ENCODE results near the gene HECTD1.

- TF ChIP-seq, protein P1, sequence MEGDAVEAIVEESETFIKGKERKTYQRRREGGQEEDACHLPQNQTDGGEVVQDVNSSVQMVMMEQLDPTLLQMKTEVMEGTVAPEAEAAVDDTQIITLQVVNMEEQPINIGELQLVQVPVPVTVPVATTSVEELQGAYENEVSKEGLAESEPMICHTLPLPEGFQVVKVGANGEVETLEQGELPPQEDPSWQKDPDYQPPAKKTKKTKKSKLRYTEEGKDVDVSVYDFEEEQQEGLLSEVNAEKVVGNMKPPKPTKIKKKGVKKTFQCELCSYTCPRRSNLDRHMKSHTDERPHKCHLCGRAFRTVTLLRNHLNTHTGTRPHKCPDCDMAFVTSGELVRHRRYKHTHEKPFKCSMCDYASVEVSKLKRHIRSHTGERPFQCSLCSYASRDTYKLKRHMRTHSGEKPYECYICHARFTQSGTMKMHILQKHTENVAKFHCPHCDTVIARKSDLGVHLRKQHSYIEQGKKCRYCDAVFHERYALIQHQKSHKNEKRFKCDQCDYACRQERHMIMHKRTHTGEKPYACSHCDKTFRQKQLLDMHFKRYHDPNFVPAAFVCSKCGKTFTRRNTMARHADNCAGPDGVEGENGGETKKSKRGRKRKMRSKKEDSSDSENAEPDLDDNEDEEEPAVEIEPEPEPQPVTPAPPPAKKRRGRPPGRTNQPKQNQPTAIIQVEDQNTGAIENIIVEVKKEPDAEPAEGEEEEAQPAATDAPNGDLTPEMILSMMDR (IDR thresholded peaks at IDR 0.05): no peak
- TF ChIP-seq POLR2A (IDR thresholded peaks at IDR 0.05): no peak
Measured at GRCh38 chr14:31232081-31232480, 24.5 kb upstream of the HECTD1 start.

Data from lower leg skin (tissue), 3 donors.